IMR-90 (cell line): Measurements from ENCODE around the gene OPRM1. TPM values are rescaled to one million over a fixed set of nuclear protein-coding genes. Genes with fewer than 3 reads are reported as not detected.

ENCODE experiments used
- ATAC-seq: fragments of 200-7000 bp; cut with Tn5 transposase; 2 replicates; pipeline ENCODE4 v1.9.1; 2020; ENCODE audit warnings: low read depth, mild to moderate bottlenecking, moderate library complexity
- BruUV-seq: library from RNA; stranded (reverse); fragments of 400-500 nt; replicated peaks from 2 replicates; lab custom pipeline; 2021; lab: Mats Ljungman, UMichigan
- CTCF ChIA-PET: fragments of 300-600 bp; formaldehyde crosslinking; extraction: SDS; loops from one replicate; lab custom pipeline; 2021; ENCODE audit warnings: antibody characterized with exemption; lab: Yijun Ruan, JAX
- POLR2A ChIA-PET: fragments of 300-600 bp; sonication (Branson Sonifier 250); formaldehyde crosslinking; loops from one replicate; lab custom pipeline; 2022; ENCODE audit warnings: antibody characterized with exemption; ENCODE audit not compliant: unreplicated experiment; lab: Charles Lee
- DNase-seq: peaks from one replicate; pipeline ENCODE4 v3.0.0; 2013
- H2AFZ ChIP-seq: replicated peaks from 2 replicates; pipeline ENCODE3; 2013; ENCODE audit warnings: low read length, mild to moderate bottlenecking; ENCODE audit not compliant: poor library complexity
- H2AK5ac ChIP-seq: 2 replicates; pipeline ENCODE4 v1.6.1; 2013; ENCODE audit warnings: low read depth, low read length, inconsistent platforms
- H2AK9ac ChIP-seq: replicated peaks from 2 replicates; pipeline ENCODE3; 2013; ENCODE audit warnings: mild to moderate bottlenecking, low read depth, low read length, moderate library complexity; ENCODE audit not compliant: poor library complexity
- H2BK120ac ChIP-seq: 2 replicates; pipeline ENCODE4 v1.6.1; 2013; ENCODE audit warnings: low read depth, low read length, inconsistent platforms
- H2BK15ac ChIP-seq: 3 replicates; pipeline ENCODE4 v1.6.1; 2013; ENCODE audit warnings: low read depth, low read length, inconsistent platforms
- H2BK20ac ChIP-seq: 2 replicates; pipeline ENCODE4 v1.6.1; 2013; ENCODE audit warnings: low read depth, mild to moderate bottlenecking, inconsistent platforms, low read length, moderate library complexity
- H2BK5ac ChIP-seq: 2 replicates; pipeline ENCODE4 v1.6.1; 2013; ENCODE audit warnings: mild to moderate bottlenecking, low read depth, low read length, inconsistent platforms; ENCODE audit not compliant: poor library complexity, severe bottlenecking
- H3K14ac ChIP-seq: replicated peaks from 2 replicates; pipeline ENCODE4 v1.6.1; 2013; ENCODE audit warnings: low read depth, low read length, inconsistent platforms
- H3K18ac ChIP-seq: 2 replicates; pipeline ENCODE4 v1.6.1; 2013; ENCODE audit warnings: low read depth, low read length, control low read depth
- H3K23ac ChIP-seq: 2 replicates; pipeline ENCODE4 v1.6.1; 2013; ENCODE audit warnings: low read depth, low read length, inconsistent platforms
- H3K27ac ChIP-seq: 2 replicates; pipeline ENCODE4 v1.5.1; 2013; ENCODE audit warnings: mild to moderate bottlenecking, control low read depth, low read length; ENCODE audit not compliant: insufficient read depth
- H3K27me3 ChIP-seq: 2 replicates; pipeline ENCODE4 v1.6.1; 2013; ENCODE audit warnings: low read length; ENCODE audit not compliant: control insufficient read depth, insufficient read depth
- H3K36me3 ChIP-seq: 2 replicates; pipeline ENCODE4 v1.6.1; 2013; ENCODE audit warnings: low read length, mixed read lengths; ENCODE audit not compliant: control insufficient read depth, insufficient read depth
- H3K4ac ChIP-seq: 2 replicates; pipeline ENCODE4 v1.6.1; 2013; ENCODE audit warnings: low read depth, low read length, inconsistent platforms
- H3K4me1 ChIP-seq: 2 replicates; pipeline ENCODE4 v1.6.1; 2013; ENCODE audit warnings: low read length, mixed read lengths; ENCODE audit not compliant: control insufficient read depth, insufficient read depth
- H3K4me2 ChIP-seq: 2 replicates; pipeline ENCODE4 v1.6.1; 2013; ENCODE audit warnings: low read depth, mild to moderate bottlenecking, control low read depth, low read length, moderate library complexity
- H3K4me3 ChIP-seq: 2 replicates; pipeline ENCODE4 v1.5.1; 2013; ENCODE audit warnings: low read depth, mild to moderate bottlenecking, control low read depth, low read length, moderate library complexity; ENCODE audit not compliant: insufficient read depth
- H3K56ac ChIP-seq: 2 replicates; pipeline ENCODE4 v1.6.1; 2013; ENCODE audit warnings: low read length, inconsistent platforms; ENCODE audit not compliant: insufficient read depth; ENCODE audit errors: extremely low read depth
- H3K79me1 ChIP-seq, 2 experiments: 2 replicates each; pipeline ENCODE4 v1.6.1; 2013; ENCODE audit warnings: low read length in 2 of 2, inconsistent platforms in 1 of 2, low read depth in 1 of 2
- H3K9ac ChIP-seq: 2 replicates; pipeline ENCODE4 v1.6.1; 2013; ENCODE audit warnings: low read depth, low read length, control low read depth
- H3K9me1 ChIP-seq: 2 replicates; pipeline ENCODE4 v1.6.1; 2013; ENCODE audit warnings: low read length, inconsistent platforms; ENCODE audit not compliant: insufficient read depth
- H3K9me3 ChIP-seq: 2 replicates; pipeline ENCODE4 v1.6.1; 2013; ENCODE audit warnings: low read length; ENCODE audit not compliant: control insufficient read depth, insufficient read depth
- H4K20me1 ChIP-seq: 2 replicates; pipeline ENCODE4 v1.6.1; 2013; ENCODE audit warnings: low read length, inconsistent platforms; ENCODE audit not compliant: insufficient read depth
- H4K5ac ChIP-seq: 2 replicates; pipeline ENCODE4 v1.6.1; 2013; ENCODE audit warnings: mild to moderate bottlenecking, low read depth, low read length, control low read depth
- H4K8ac ChIP-seq, 2 experiments: 2 replicates each; pipeline ENCODE4 v1.6.1; 2013; ENCODE audit warnings: low read depth in 2 of 2, low read length in 2 of 2, control low read depth in 1 of 2, inconsistent platforms in 1 of 2
- H4K91ac ChIP-seq: 2 replicates; pipeline ENCODE4 v1.6.1; 2013; ENCODE audit warnings: low read depth, low read length, inconsistent platforms; ENCODE audit not compliant: insufficient read depth
- WGBS, 2 experiments: methylation state at CpG; one replicate each; pipeline versions ENCODE4 v1.1.5 to v1.1.7; 2013; ENCODE audit warnings: missing lambda C conversion rate in 2 of 2; ENCODE audit not compliant: insufficient read length in 1 of 2; ENCODE audit errors: extremely low coverage in 2 of 2; 5-methylcytosine and 5-hydroxymethylcytosine counted together
- dilution Hi-C: fragments of 300-500 bp; cut with HindIII; formaldehyde crosslinking; loops from one replicate; pipeline ENCODE4 v1.14.3; 2018; ENCODE audit warnings: low sequenced_read_pairs; ENCODE audit not compliant: unreplicated experiment
- in situ Hi-C: fragments of 300-500 bp; cut with MboI; formaldehyde crosslinking; loops from 3 replicates; pipeline ENCODE4 v1.14.3; 2019; ENCODE audit warnings: low sequenced_read_pairs, inconsistent platforms, mixed read lengths
- intact Hi-C: fragments of 100-400 bp; cut with micrococcal nuclease; formaldehyde crosslinking; loops from 2 replicates; pipeline ENCODE4 v1.10.0; 2022
- polyA plus RNA-seq, 3 experiments: library from polyadenylated mRNA; depleted of rRNA; stranded (reverse); fragments of >200 nt; gene quantifications; 2 replicates each; pipeline ENCODE4 v1.2.3, GENCODE V29; 2012; ENCODE audit warnings: low replicate concordance in 1 of 3
- total RNA-seq: library from RNA; depleted of rRNA; stranded (reverse); fragments of >200 nt; gene quantifications from 2 replicates; pipeline ENCODE4 v1.2.3, GENCODE V29; 2012
- TF ChIP-seq, protein P1 (sequence below): fragments of 150-350 bp; IDR thresholded peaks from 2 replicates; pipeline ENCODE4 v1.6.1; 2017; ENCODE audit warnings: mild to moderate bottlenecking, antibody characterized with exemption, low read length, low read depth

OPRM1 gene
- total and polyA plus RNA-seq, 2 of the 4 experiments (the other 2 are of a cell fraction) = not detected

DNA sequence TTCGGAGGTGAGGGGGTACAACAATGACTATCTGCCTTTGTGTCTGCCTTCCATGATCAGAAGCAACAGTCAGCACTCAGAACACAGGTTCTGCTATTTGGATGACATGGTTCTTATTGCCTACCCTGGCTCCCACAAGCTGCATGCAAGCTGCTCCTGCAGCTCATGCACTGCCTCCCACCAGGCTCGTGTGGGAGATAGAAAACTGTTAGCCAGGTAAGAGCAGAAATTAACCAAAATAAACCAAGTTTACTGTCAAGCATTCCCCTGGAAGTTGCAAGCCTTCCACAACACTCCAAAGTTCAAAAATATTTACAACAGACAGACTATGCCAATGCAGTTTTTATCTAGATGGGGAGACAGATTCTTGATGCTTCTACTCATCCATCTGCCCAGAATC, 31.0 kb downstream of the OPRM1 start:
- no peaks in the 10 kb centered on the region for H4K20me1 ChIP-seq
- no peak overlapping the region for H3K14ac ChIP-seq
- H3K4me2 ChIP-seq = no peak overlapping the region
- no peak overlapping the region for H2BK120ac ChIP-seq
- no peak for ATAC-seq
- H3K9me1 ChIP-seq = no peaks in the 10 kb centered on the region
- no peak overlapping the region for H3K27ac ChIP-seq
- H3K27me3 ChIP-seq = no peaks in the 10 kb centered on the region
- H2AK5ac ChIP-seq = no peak overlapping the region
- DNase-seq = no peak
- H3K9me3 ChIP-seq = peaks cover 3% of the 10 kb centered on the region; the same call in 1 of the 2 replicates
- no peak overlapping the region for H3K23ac ChIP-seq
- H2BK20ac ChIP-seq = no peak overlapping the region
- ChIA-PET POLR2A (no interaction called here), CTCF (no interaction called here)
- H3K56ac ChIP-seq = no peak overlapping the region
- H3K9ac ChIP-seq = no peak overlapping the region
- no peak overlapping the region for H2BK5ac ChIP-seq
- no peak overlapping the region for H2BK15ac ChIP-seq
- no peak overlapping the region for H3K4me3 ChIP-seq
- dilution Hi-C loops = no loop called here
- intact Hi-C loops = no loop called here
- no peak overlapping the region for H4K5ac ChIP-seq
- WGBS, 2 experiments = no CpG with 5 or more reads among the region's 2 CpGs
- no peaks in the 10 kb centered on the region for H3K36me3 ChIP-seq
- no peak overlapping the region for H2AK9ac ChIP-seq
- H2AFZ ChIP-seq = no peak overlapping the region
- H3K4ac ChIP-seq = no peak overlapping the region
- TF ChIP-seq, protein P1, sequence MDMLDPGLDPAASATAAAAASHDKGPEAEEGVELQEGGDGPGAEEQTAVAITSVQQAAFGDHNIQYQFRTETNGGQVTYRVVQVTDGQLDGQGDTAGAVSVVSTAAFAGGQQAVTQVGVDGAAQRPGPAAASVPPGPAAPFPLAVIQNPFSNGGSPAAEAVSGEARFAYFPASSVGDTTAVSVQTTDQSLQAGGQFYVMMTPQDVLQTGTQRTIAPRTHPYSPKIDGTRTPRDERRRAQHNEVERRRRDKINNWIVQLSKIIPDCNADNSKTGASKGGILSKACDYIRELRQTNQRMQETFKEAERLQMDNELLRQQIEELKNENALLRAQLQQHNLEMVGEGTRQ = no peak
- H3K18ac ChIP-seq = no peak overlapping the region
- BruUV-seq = no TSS peak
- no peaks in the 10 kb centered on the region for H3K79me1 ChIP-seq
- in situ Hi-C loops = no loop called here
- H4K91ac ChIP-seq = no peak overlapping the region
- H3K4me1 ChIP-seq = no peaks in the 10 kb centered on the region
- H4K8ac ChIP-seq = no peak overlapping the region
